Liver (tissue), 9 donors: ENCODE measurements around the gene DNAJB6. TPM values are rescaled to one million over a fixed set of nuclear protein-coding genes. Genes with fewer than 3 reads are reported as not detected.

Experiments used
- DNase-seq: peaks from one replicate; pipeline ENCODE4 v3.0.0-alpha.2; 2017; ENCODE audit warnings: low spot score
- H3K27ac ChIP-seq, 2 donors: one replicate each; pipeline ENCODE4 v1.7.0; 2013; ENCODE audit warnings: inconsistent platforms in 2 of 2, low read length in 2 of 2, control low read depth in 1 of 2, low read depth in 1 of 2, mild to moderate bottlenecking in 1 of 2
- H3K27me3 ChIP-seq, 4 donors: one replicate each; pipeline versions ENCODE4 v1.6.1 to v1.7.0; 2013; ENCODE audit warnings: low read length in 3 of 4, inconsistent platforms in 1 of 4, mild to moderate bottlenecking in 1 of 4, moderate library complexity in 1 of 4; ENCODE audit not compliant: control insufficient read depth in 4 of 4, insufficient read depth in 4 of 4
- H3K36me3 ChIP-seq, 4 donors: one replicate each; pipeline versions ENCODE4 v1.6.1 to v1.7.0; 2013; ENCODE audit warnings: low read length in 3 of 4, mild to moderate bottlenecking in 3 of 4, low read depth in 1 of 4, moderate library complexity in 1 of 4; ENCODE audit not compliant: control insufficient read depth in 4 of 4, insufficient read depth in 3 of 4
- H3K4me1 ChIP-seq, 4 donors: one replicate each; pipeline versions ENCODE4 v1.6.1 to v1.7.0; 2013; ENCODE audit warnings: low read length in 3 of 4, mild to moderate bottlenecking in 3 of 4, moderate library complexity in 1 of 4; ENCODE audit not compliant: control insufficient read depth in 4 of 4, insufficient read depth in 4 of 4
- H3K4me3 ChIP-seq, 3 donors: one replicate each; pipeline versions ENCODE4 v1.6.1 to v1.7.0; 2013; ENCODE audit warnings: low read length in 3 of 3, control low read depth in 1 of 3, low read depth in 1 of 3, mild to moderate bottlenecking in 1 of 3
- H3K9ac ChIP-seq, 2 donors: one replicate each; pipeline ENCODE4 v1.7.0; 2013; ENCODE audit warnings: low read length in 2 of 2, mild to moderate bottlenecking in 2 of 2, moderate library complexity in 2 of 2, control low read depth in 1 of 2, low read depth in 1 of 2
- H3K9me3 ChIP-seq, 4 donors: one replicate each; pipeline versions ENCODE4 v1.6.1 to v1.7.0; 2013; ENCODE audit warnings: low read length in 3 of 4; ENCODE audit not compliant: control insufficient read depth in 4 of 4
- CTCF ChIP-seq: fragments of 150-350 bp; IDR thresholded peaks from 2 replicates; pipeline ENCODE4 v1.5.1; 2017; ENCODE audit warnings: improper control_type of control experiment, low read depth, low read length; ENCODE audit not compliant: missing input control
- EGR1 ChIP-seq, 2 donors: IDR thresholded peaks; 2 replicates each; pipeline ENCODE4 v1.6.1; 2016 to 2018; ENCODE audit warnings: antibody characterized with exemption in 2 of 2, low read depth in 2 of 2
- FOXA1 ChIP-seq: IDR thresholded peaks from 2 replicates; pipeline ENCODE4 v1.6.1; 2016; ENCODE audit warnings: antibody characterized with exemption
- FOXA2 ChIP-seq: IDR thresholded peaks from 2 replicates; pipeline ENCODE4 v1.6.1; 2016; ENCODE audit warnings: antibody characterized with exemption
- GABPA ChIP-seq, 2 donors: IDR thresholded peaks in 1 of 2; conservative IDR thresholded peaks in 1 of 2; 2 replicates each; pipeline ENCODE4 v1.6.1; 2016; ENCODE audit warnings: antibody characterized with exemption in 2 of 2, mild to moderate bottlenecking in 1 of 2, moderate library complexity in 1 of 2
- HNF4A ChIP-seq, 2 donors: conservative IDR thresholded peaks; 2 replicates each; pipeline ENCODE4 v1.6.1; 2016; ENCODE audit warnings: antibody characterized with exemption in 2 of 2, mild to moderate bottlenecking in 2 of 2
- HNF4G ChIP-seq: IDR thresholded peaks from 2 replicates; pipeline ENCODE4 v1.6.1; 2016; ENCODE audit warnings: antibody characterized with exemption
- MAX ChIP-seq: IDR thresholded peaks from 2 replicates; pipeline ENCODE4 v1.6.1; 2016; ENCODE audit warnings: antibody characterized with exemption
- NR2F2 ChIP-seq: IDR thresholded peaks from 2 replicates; pipeline ENCODE4 v1.6.1; 2016; ENCODE audit warnings: antibody characterized with exemption
- RAD21 ChIP-seq, 2 donors: IDR thresholded peaks; 2 replicates each; pipeline ENCODE4 v1.6.1; 2016; ENCODE audit warnings: antibody characterized with exemption in 2 of 2, mild to moderate bottlenecking in 2 of 2
- REST ChIP-seq: IDR thresholded peaks from 2 replicates; pipeline ENCODE4 v1.6.1; 2016; ENCODE audit warnings: antibody characterized with exemption, mild to moderate bottlenecking
- SP1 ChIP-seq: IDR thresholded peaks from 2 replicates; pipeline ENCODE4 v1.6.1; 2018; ENCODE audit warnings: antibody characterized with exemption, mild to moderate bottlenecking
- TAF1 ChIP-seq: conservative IDR thresholded peaks from 2 replicates; pipeline ENCODE4 v1.6.1; 2016; ENCODE audit warnings: antibody characterized with exemption, mild to moderate bottlenecking
- YY1 ChIP-seq: IDR thresholded peaks from 2 replicates; pipeline ENCODE4 v1.6.1; 2016; ENCODE audit warnings: antibody characterized with exemption, mild to moderate bottlenecking
- WGBS: extraction: QIAGEN DNeasy Blood & Tissue Kit; methylation state at CpG from one replicate; pipeline ENCODE4 v1.1.7; 2013; 5-methylcytosine and 5-hydroxymethylcytosine counted together
- polyA plus RNA-seq, 2 donors: library from polyadenylated mRNA; stranded (reverse) in 1 of 2; unstranded in 1 of 2; fragments of 200-250 nt in 1 of 2; fragments of >200 nt in 1 of 2; fragmentation: Nextera tagmentation in 1 of 2; extraction: Ambion mirVana in 1 of 2; gene quantifications; one replicate each; pipeline versions ENCODE4 v1.2.1 to v1.2.3, GENCODE V29; 2013 to 2015
- total RNA-seq, 2 donors: library from RNA; depleted of rRNA; stranded (reverse); fragments of >200 nt; gene quantifications; one replicate each; pipeline ENCODE4 v1.2.3, GENCODE V29; 2014
- TF ChIP-seq, protein P1 (sequence below): IDR thresholded peaks from 2 replicates; pipeline ENCODE4 v1.6.1; 2016; ENCODE audit warnings: antibody characterized with exemption
- donor health status: healthy.
- donor health status: healthy.
- donor health status: healthy.
- donor health status: healthy.
- donor health status: healthy.

The DNAJB6 gene
- total and polyA plus RNA-seq, 4 donors: 26.5 to 46.6 (median 42.4) TPM

DNA sequence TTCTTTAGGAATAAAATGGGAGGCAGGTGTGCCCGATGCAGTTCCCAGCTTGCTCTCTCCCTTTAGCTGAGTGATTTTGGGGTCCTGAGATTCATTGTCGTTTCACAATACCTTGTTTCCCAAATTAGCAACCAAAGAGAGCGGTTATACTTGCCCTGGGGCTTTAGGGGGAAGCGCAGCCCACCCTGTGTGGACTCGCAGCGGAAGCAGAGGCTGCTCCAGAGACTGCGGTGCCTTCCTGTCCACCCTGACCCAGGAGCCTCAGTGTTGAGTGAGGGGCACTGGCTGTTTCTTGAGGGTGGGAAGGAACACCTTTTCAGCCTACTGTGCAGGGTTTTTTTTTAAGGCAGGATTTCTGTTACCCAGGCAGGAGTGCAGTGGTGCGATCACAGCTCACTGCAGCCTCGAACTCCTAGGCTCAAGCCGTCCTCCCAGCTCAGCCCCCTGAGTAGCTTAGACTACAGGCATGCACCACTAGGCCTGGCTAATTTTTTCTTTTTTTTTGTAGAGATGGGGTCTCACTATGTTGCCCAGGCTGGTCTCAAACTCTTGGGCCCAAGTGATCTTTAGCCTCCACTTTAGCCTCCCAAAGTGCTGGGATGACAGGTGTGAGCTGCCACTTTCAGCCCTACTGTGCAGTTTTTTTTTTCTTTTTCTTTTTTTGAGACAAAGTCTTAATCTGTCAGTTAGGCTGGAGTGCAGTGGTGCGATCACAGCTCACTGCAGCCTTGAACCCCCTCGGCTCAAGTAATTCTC lies 67.0 kb downstream of the DNAJB6 start:
- Histone ChIP-seq H3K4me1 (no peaks in the 10 kb centered on the region), H3K4me3 (no peak overlapping the region), H3K36me3 (peaks cover 0 to 12% (median 4%) of the 10 kb centered on the region in 4 donors), H3K27ac (no peak overlapping the region), H3K9me3 (no peaks in the 10 kb centered on the region), H3K9ac (no peak overlapping the region), H3K27me3 (no peaks in the 10 kb centered on the region)
- 91% methylated on average over 12 of the region's 12 CpGs for WGBS
- TF ChIP-seq, protein P1, sequence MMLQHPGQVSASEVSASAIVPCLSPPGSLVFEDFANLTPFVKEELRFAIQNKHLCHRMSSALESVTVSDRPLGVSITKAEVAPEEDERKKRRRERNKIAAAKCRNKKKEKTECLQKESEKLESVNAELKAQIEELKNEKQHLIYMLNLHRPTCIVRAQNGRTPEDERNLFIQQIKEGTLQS: no peak
- TF ChIP-seq HNF4A (conservative IDR thresholded peaks at IDR 0.05) (no peak), NR2F2 (no peak), MAX (no peak), GABPA (IDR thresholded peaks at IDR 0.05 in 1 of 2, conservative IDR thresholded peaks at IDR 0.05 in 1 of 2) (no peak), RAD21 (IDR thresholded peaks at IDR 0.05) (no peak), FOXA2 (no peak), YY1 (no peak), EGR1 (IDR thresholded peaks at IDR 0.05; ENCODE audit: low read depth in 2 of 2) (no peak), FOXA1 (no peak), CTCF (no peak), TAF1 (no peak)
- DNase-seq: no peak

DNA sequence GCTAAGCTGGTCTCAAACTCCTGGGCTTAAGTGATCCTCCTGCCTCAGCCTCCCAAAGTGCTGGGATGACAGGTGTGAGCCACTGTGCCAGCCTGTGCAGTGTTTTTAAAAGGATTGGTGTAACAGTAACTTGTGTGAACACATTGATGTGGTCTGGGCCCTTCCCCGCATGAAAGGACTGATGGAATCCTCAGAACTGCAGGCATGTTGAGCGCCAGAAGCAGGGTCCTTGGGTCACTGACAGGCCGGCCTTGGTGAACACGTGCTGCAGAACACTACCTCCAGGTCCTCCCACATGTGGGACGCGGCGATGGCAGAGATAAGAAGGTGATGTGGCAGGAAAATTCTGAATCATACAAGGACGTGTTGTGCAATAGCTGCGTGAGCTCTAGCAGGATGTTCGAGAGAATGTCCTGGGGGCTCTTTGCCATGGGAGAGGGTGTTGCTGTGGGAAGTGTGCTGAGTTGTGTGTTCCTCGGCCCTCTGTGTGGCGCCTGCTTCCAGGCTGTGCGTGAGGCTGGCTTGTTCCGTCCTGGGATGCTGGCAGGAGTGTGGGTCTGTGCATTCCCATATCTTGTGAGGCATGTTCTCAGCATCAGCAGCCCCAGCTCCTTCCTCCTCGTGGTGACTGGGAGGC lies 68.2 kb downstream of the DNAJB6 start:
- WGBS: 79% methylated on average over 15 of the region's 15 CpGs
- peaks cover 0 to 17% (median 3%) of the 10 kb centered on the region in 4 donors for H3K36me3 ChIP-seq
- H3K4me3 ChIP-seq: no peak overlapping the region
- no peak overlapping the region for H3K27ac ChIP-seq
- H3K9me3 ChIP-seq: no peaks in the 10 kb centered on the region
- H3K27me3 ChIP-seq: no peaks in the 10 kb centered on the region
- TF ChIP-seq RAD21 (IDR thresholded peaks at IDR 0.05) (no peak), NR2F2 (no peak), HNF4G (no peak), SP1 (no peak), REST (no peak), HNF4A (conservative IDR thresholded peaks at IDR 0.05) (no peak)
- TF ChIP-seq, protein P1: no peak
- H3K4me1 ChIP-seq: no peaks in the 10 kb centered on the region
- DNase-seq: no peak
- H3K9ac ChIP-seq: no peak overlapping the region
